ENCODE measurements around the gene MTHFD1L.
"Not testable (repeated sequence)": the region's sequence is repeated elsewhere in the genome, so short reads cannot be mapped to it uniquely, and the experiment has no call there.

Gene MTHFD1L

DNA sequence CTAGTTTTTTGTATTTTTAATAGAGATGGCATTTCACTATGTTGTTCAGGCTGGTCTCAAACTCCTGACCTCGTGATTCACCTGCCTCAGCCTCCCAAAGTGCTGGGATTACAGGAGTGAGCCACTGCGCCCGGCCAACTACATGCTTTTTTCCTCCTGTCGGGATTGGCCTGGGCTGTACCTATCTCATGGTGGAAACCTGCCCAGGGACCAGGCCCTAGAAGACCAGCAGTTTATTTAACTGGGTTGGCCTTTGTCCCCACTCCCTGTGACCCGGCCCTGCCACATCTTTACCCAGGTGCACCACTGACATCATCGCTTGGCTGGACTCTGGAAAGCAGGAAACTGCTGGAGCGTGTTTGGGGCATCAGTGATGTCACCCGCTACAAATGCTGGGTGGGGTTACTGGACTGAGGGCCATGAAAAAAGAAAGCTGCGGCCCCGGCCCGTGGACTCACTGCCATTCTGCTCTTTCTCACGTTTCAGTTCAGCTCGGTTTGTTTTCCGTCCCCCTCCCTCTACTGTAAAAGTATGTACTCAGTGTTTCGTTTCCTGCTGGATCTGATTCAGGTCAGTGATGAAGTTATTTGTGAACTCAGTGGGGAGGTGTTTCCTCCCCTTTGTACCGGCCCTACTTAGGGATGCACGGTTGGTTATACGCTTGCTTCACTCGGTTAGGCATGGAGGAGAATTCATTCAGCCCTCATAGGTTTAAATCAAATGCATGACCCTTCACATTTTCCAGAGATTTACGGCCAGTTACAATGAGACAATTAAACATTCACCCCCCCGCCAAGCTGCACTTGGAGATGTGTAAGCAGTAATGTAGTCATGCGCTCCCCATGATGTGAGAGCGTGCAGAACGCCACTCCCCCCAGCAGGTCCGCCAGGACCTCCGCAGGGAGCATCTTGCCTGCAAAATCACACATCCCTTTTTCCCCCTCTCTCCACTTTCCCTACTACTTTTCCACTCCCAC is 179.3 kb downstream of the MTHFD1L start:
- no peak overlapping the region for H3K9ac ChIP-seq (ENCODE audit: low read depth, low read length, poor library complexity, severe bottlenecking)
- peaks cover 27% of the 10 kb centered on the region; the same call in 1 of the 2 replicates for H3K36me3 ChIP-seq (ENCODE audit: insufficient read depth, low read length)
- H3K79me2 ChIP-seq (ENCODE audit: insufficient read depth, low read length) = no peaks in the 10 kb centered on the region
- no peaks in the 10 kb centered on the region for H3K27me3 ChIP-seq (ENCODE audit: insufficient read depth, low read length, poor library complexity, severe bottlenecking)
- H2AFZ ChIP-seq (ENCODE audit: low read length) = no peak overlapping the region
- no peak overlapping the region for H3K4me3 ChIP-seq (ENCODE audit: low read length, poor library complexity, severe bottlenecking)
- H3K9me3 ChIP-seq (ENCODE audit: insufficient read depth, low read depth, low read length) = peaks cover 2% of the 10 kb centered on the region; the same call in 1 of the 2 replicates
- H3F3A ChIP-seq (ENCODE audit: low read depth) = no peaks in the 10 kb centered on the region
- no peaks in the 10 kb centered on the region for H4K20me1 ChIP-seq (ENCODE audit: insufficient read depth, low read length, poor library complexity, severe bottlenecking)
- H3K4me1 ChIP-seq (ENCODE audit: insufficient read depth, low read length, poor library complexity, severe bottlenecking) = no peaks in the 10 kb centered on the region
- H3K4me2 ChIP-seq (ENCODE audit: low read depth, low read length, poor library complexity, severe bottlenecking) = no peak overlapping the region
- TF ChIP-seq EZH2phosphoT487 (IDR thresholded peaks at IDR 0.05; ENCODE audit: borderline replicate concordance) = no peak
- TF ChIP-seq, protein P1, sequence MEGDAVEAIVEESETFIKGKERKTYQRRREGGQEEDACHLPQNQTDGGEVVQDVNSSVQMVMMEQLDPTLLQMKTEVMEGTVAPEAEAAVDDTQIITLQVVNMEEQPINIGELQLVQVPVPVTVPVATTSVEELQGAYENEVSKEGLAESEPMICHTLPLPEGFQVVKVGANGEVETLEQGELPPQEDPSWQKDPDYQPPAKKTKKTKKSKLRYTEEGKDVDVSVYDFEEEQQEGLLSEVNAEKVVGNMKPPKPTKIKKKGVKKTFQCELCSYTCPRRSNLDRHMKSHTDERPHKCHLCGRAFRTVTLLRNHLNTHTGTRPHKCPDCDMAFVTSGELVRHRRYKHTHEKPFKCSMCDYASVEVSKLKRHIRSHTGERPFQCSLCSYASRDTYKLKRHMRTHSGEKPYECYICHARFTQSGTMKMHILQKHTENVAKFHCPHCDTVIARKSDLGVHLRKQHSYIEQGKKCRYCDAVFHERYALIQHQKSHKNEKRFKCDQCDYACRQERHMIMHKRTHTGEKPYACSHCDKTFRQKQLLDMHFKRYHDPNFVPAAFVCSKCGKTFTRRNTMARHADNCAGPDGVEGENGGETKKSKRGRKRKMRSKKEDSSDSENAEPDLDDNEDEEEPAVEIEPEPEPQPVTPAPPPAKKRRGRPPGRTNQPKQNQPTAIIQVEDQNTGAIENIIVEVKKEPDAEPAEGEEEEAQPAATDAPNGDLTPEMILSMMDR (conservative IDR thresholded peaks at IDR 0.05; ENCODE audit: low read length) = no peak
- no peaks in the 10 kb centered on the region for H3K9me2 ChIP-seq (replicated peaks; ENCODE audit: low read depth, low read length)

DNA sequence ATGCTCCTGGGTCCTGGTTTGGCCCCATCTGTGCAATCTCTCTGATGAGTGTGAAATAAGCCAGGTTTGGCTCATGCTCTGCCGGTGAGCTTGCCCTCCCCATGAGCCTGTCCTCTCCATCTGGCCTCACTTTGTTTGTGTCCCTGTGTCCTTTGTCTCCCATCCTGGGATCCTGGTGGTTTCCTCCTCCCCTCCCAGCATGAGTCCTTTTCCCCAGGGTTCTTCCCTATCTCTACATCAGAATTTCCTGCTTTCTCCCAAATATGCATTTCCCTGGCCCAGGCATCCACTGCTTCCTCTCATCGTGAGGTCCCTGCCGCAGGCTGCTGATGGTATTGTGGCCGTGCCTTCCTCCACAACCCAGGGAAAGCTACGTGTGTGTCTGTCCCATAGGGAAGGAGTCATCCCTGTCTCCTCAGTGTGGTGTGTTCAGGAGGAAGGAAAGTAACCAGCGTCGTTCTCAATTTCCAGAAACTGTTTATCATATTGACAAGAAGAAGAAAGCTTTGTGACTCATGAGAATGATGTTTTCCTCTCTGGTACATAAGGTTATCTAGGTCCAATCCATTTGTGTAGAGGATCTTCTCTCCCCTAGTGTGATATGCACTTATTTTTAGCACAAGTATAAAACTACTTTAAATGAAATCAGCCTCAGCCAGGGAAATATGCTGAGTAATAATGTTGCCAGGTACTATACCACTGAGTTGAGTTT is 180.2 kb downstream of the MTHFD1L start:
- not testable (repeated sequence) for H3K9ac ChIP-seq (ENCODE audit: low read depth, low read length, poor library complexity, severe bottlenecking); H2AFZ ChIP-seq (ENCODE audit: low read length); H3K79me2 ChIP-seq (ENCODE audit: insufficient read depth, low read length); H3K4me2 ChIP-seq (ENCODE audit: low read depth, low read length, poor library complexity, severe bottlenecking); H3K4me1 ChIP-seq (ENCODE audit: insufficient read depth, low read length, poor library complexity, severe bottlenecking); H3K4me3 ChIP-seq (ENCODE audit: low read length, poor library complexity, severe bottlenecking); H4K20me1 ChIP-seq (ENCODE audit: insufficient read depth, low read length, poor library complexity, severe bottlenecking); H3K9me2 ChIP-seq (replicated peaks; ENCODE audit: low read depth, low read length); H3F3A ChIP-seq (ENCODE audit: low read depth); H3K9me3 ChIP-seq (ENCODE audit: insufficient read depth, low read depth, low read length); H3K27me3 ChIP-seq (ENCODE audit: insufficient read depth, low read length, poor library complexity, severe bottlenecking)
- peaks cover 27% of the 10 kb centered on the region; the same call in 1 of the 2 replicates for H3K36me3 ChIP-seq (ENCODE audit: insufficient read depth, low read length)

DNA sequence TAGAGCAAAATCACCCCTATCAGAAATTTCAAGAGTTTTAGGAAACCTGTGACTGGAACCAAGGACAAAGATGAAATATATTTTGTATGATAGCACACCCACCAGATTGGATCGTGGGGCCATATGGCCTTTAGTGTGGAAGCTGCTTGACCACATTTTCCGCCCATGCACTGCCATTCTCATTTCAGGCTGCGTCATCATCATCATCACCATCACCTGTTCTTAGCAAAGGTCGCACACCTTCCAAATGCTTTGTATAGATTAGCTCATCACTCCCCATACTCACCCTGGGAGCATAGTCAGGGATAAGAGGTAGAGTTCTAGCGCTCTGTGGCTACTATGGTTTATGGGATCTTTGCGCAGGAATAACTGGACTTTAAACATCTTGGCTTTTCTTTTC is 185.7 kb downstream of the MTHFD1L start:
- Histone ChIP-seq H4K20me1 (ENCODE audit: insufficient read depth, low read length, poor library complexity, severe bottlenecking) (no peaks in the 10 kb centered on the region), H3K79me2 (ENCODE audit: insufficient read depth, low read length) (no peaks in the 10 kb centered on the region), H3K4me1 (ENCODE audit: insufficient read depth, low read length, poor library complexity, severe bottlenecking) (no peaks in the 10 kb centered on the region), H3K27me3 (ENCODE audit: insufficient read depth, low read length, poor library complexity, severe bottlenecking) (no peaks in the 10 kb centered on the region), H3K4me3 (ENCODE audit: low read length, poor library complexity, severe bottlenecking) (no peak overlapping the region), H3K9ac (ENCODE audit: low read depth, low read length, poor library complexity, severe bottlenecking) (no peak overlapping the region), H3K4me2 (ENCODE audit: low read depth, low read length, poor library complexity, severe bottlenecking) (no peak overlapping the region), H3F3A (ENCODE audit: low read depth) (no peaks in the 10 kb centered on the region), H3K36me3 (ENCODE audit: insufficient read depth, low read length) (peaks cover 31% of the 10 kb centered on the region; the same call in 1 of the 2 replicates), H3K9me2 (replicated peaks; ENCODE audit: low read depth, low read length) (no peaks in the 10 kb centered on the region), H3K9me3 (ENCODE audit: insufficient read depth, low read depth, low read length) (peaks cover 2% of the 10 kb centered on the region; the same call in 1 of the 2 replicates), H2AFZ (ENCODE audit: low read length) (no peak overlapping the region)
- TF ChIP-seq, protein P1 (conservative IDR thresholded peaks at IDR 0.05; ENCODE audit: low read length) = no peak
- TF ChIP-seq EZH2phosphoT487 (IDR thresholded peaks at IDR 0.05; ENCODE audit: borderline replicate concordance) = no peak
